DMS79 (cell line): ENCODE measurements around the gene ARRDC4.
A peak's percentile ranks its signal among the peaks of the same experiment; 100 is the strongest.

Experiments used
- DNase-seq: peaks from one replicate; lab custom pipeline; 2025; lab: John Stamatoyannopoulos, UW

ARRDC4 gene

GRCh38 chr15:97960364-97961066, at the start of gene ARRDC4:
Gene ARRDC4 (plus strand): TSS chr15:97960703. CDS start chr15:97960862, 159 bp downstream.
- peak; percentile 90 for DNase-seq

- no peak for DNase-seq
Measured at GRCh38 chr15:97914711-97915110, 45.8 kb upstream of the ARRDC4 start.

- DNase-seq: no peak
Measured at GRCh38 chr15:97915261-97915660, 45.2 kb upstream of the ARRDC4 start.

GRCh38 chr15:97921296-97921865, 39.1 kb upstream of the ARRDC4 start:
- DNase-seq: no peak

GRCh38 chr15:97929456-97930229, 30.9 kb upstream of the ARRDC4 start:
- DNase-seq: no peak

GRCh38 chr15:97930230-97930629, 30.3 kb upstream of the ARRDC4 start:
- no peak for DNase-seq

- no peak for DNase-seq
Measured at GRCh38 chr15:97931314-97931713, 29.2 kb upstream of the ARRDC4 start.

GRCh38 chr15:97933589-97933988, 26.9 kb upstream of the ARRDC4 start:
- DNase-seq: no peak

- no peak for DNase-seq
Measured at GRCh38 chr15:97940993-97941392, 19.5 kb upstream of the ARRDC4 start.

GRCh38 chr15:97941572-97941971, 18.9 kb upstream of the ARRDC4 start:
- no peak for DNase-seq

- DNase-seq: no peak
Measured at GRCh38 chr15:97944724-97945123, 15.8 kb upstream of the ARRDC4 start.

- no peak for DNase-seq
Measured at GRCh38 chr15:97947465-97948260, 12.8 kb upstream of the ARRDC4 start.

- DNase-seq: no peak
Measured at GRCh38 chr15:97953254-97953653, 7.2 kb upstream of the ARRDC4 start.

GRCh38 chr15:97953748-97954147, 6.8 kb upstream of the ARRDC4 start:
- DNase-seq: no peak

- no peak for DNase-seq
Measured at GRCh38 chr15:97955035-97955434, 5.5 kb upstream of the ARRDC4 start.

- DNase-seq: no peak
Measured at GRCh38 chr15:97955529-97955928, 5.0 kb upstream of the ARRDC4 start.

- DNase-seq: no peak
Measured at GRCh38 chr15:97959724-97960363, 659 bp upstream of the ARRDC4 start.

- DNase-seq: no peak
Measured at GRCh38 chr15:97961067-97961954, 808 bp downstream of the ARRDC4 start.

GRCh38 chr15:97962263-97962662, 1.8 kb downstream of the ARRDC4 start:
- no peak for DNase-seq

- no peak for DNase-seq
Measured at GRCh38 chr15:97963779-97964178, 3.3 kb downstream of the ARRDC4 start.

GRCh38 chr15:97966246-97966645, 5.7 kb downstream of the ARRDC4 start:
- DNase-seq: no peak
